GM19397 (cell line): ENCODE data around the gene CDR2L.
"Not testable (repeated sequence)": the region's sequence is repeated elsewhere in the genome, so short reads cannot be mapped to it uniquely, and the experiment has no call there.

ENCODE experiments used
- ATAC-seq: cut with Tn5 transposase; IDR thresholded peaks from one replicate; pipeline ENCODE4 v1.9.1; 2021; ENCODE audit warnings: mild to moderate bottlenecking, moderate library complexity; ENCODE audit not compliant: unreplicated experiment

The CDR2L gene

GRCh38 chr17:75036643-75037268 is 49.3 kb downstream of the CDR2L start:
- ATAC-seq: no peak

DNA sequence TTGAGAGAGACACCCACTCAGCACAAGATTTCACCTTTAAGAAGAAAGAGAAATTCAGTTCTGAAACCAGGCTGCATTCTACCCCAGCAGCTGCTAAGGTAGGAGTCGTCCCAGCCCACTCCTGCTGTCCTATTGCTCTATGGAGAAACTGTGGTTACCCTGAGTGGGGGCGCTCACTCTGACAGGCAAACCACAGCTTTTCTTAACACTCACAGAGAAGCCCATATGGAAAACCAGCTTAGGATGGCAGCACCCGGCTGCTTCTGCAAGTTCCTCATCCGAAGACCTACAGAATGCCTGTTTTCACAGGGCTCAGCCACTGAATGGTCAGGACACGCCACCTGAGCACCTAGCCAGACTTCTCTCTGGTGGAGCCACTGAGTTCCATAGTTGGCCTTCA is 51.8 kb downstream of the CDR2L start:
- ATAC-seq: no peak

DNA sequence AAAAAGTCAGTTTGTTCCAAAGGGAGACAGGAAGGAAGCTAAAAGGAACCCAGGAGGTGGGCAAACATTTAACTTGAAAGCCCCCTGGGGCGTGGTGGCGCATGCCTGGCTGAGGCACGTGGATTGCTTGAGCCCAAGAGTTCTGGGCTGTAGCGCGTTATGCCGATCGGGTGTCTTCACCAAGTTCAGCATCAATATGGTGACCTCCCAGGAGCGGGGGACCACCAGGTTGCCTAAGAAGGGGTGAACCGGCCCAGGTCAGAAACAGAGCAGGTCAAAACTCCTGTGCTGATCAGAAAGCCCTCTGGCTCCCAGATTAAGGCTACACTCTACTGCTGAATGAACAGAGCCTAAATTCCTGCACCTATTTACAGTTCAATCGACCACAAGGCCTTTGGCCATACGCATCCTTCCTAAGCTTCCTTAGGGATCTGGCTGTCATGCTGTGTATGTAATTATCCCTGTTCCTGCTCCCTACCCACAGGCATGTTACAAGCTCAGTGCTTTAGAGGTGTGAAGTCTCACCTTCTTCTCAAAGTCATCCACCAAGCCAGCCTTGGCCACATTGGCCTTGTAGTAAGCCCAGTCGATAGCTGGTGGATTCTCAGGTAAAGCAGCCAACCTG is 54.3 kb downstream of the CDR2L start:
- no peak for ATAC-seq

- not testable (repeated sequence) for ATAC-seq
These were observed 56.4 kb downstream of the CDR2L start for GRCh38 chr17:75043789-75044188.

DNA sequence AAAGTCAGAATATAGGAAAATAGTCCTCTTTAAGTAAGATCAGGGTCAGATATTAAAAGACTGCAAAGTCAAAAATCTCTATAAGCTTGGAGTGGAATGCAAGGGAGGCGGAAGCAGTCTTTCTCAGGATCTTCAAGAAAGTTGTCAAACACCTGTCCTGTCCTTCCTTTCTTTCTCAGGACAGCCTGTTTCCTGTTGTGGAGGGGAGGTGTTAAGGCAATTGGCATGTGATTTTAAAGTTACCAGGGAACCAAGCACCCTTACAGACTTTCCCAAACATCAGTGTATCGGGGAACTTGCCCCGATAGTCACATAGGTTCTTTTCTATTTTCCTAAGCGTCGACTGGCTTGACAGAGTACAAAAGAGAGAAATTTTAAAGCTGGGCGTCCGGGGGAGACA is 57.3 kb downstream of the CDR2L start:
- no peak for ATAC-seq

- not testable (repeated sequence) for ATAC-seq
These were observed 58.5 kb downstream of the CDR2L start for GRCh38 chr17:75045946-75046406.

DNA sequence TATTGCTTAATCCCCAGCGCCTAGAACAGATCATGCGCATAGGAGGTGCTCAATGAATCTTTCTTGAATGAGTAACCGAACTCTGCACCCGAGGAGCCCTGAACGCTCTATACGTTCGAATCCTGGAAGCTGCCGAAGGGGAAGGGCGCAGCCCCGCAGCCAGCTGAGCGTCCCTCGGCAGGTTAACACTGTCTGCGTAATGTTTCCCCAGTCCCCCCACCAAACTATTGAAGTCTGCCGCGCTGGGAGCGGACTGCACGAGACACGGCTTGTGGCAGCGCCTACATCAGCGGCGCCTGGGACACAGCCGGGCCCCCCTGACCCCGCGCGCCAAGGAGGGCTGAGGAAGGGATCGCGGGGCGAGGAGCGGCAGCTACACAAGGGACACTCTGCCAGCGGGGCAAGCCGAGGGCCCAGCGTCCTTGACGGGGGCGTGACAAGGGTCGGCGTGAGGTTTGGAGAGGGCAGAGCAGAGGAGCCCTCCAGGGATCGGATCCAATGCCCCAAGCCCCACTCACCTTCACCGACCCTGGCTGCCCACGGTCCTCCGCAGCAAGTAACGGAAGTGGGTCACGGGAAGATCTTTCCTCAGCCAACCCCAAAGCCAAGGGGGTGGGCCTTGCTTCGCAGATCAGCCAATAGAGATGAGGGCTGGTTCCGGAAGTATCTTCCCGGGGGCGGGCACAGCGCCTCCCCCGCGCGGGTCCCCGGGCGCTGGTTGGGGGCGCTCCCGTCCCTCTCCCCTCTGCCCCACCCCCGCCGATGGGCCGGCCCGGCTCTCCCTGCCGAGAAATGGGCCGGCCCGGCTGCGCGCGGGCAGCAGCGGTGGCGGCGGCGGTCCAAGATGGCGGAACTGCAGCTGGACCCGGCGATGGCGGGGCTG is 59.2 kb downstream of the CDR2L start, which contains the start of the genes ATP5PD and KCTD2:
Gene ATP5PD (minus strand): TSS at position 563 of the 883 bp plus-strand sequence. CDS start 4,319 bp downstream, outside the sequence.
Gene KCTD2 (plus strand): TSS at position 819 of the 883 bp plus-strand sequence. CDS start 26 bp downstream, at position 845.
- peak; percentile 90 for ATAC-seq

DNA sequence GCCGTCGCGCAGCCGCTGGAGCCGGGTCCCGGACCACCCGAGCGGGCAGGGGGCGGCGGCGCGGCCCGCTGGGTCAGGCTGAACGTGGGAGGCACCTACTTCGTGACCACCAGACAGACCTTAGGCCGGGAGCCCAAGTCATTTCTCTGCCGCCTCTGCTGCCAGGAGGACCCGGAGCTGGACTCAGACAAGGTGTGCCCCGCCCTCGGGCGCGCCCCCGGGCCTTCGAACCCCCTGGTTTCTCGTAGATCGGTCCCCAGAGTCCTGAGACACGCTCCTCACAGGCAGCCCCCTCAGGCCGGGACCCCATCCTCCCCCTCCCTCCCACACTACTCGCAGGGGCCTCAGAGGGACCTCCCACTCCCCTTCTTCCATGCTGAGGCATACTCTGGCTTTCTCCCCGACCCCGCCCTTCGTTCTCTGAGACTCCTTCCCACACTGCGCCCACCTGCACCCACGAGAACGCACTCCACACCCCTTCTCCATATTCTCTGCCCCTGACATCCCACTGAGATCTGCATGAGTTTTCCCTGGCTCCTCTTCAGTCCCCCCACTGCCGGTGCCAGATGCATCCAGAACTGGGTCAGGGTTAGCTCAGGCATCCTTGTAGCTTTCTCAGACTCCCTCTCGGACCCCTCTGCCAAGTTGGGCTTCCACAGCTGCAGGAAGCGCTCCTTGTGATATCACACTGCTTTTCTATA is 60.1 kb downstream of the CDR2L start:
- ATAC-seq: peak; percentile 12

- ATAC-seq: no peak
These were observed 60.9 kb downstream of the CDR2L start for GRCh38 chr17:75048249-75048878.

GRCh38 chr17:75049057-75049456 is 61.6 kb downstream of the CDR2L start:
- no peak for ATAC-seq

GRCh38 chr17:75049706-75050105 is 62.3 kb downstream of the CDR2L start:
- no peak for ATAC-seq

DNA sequence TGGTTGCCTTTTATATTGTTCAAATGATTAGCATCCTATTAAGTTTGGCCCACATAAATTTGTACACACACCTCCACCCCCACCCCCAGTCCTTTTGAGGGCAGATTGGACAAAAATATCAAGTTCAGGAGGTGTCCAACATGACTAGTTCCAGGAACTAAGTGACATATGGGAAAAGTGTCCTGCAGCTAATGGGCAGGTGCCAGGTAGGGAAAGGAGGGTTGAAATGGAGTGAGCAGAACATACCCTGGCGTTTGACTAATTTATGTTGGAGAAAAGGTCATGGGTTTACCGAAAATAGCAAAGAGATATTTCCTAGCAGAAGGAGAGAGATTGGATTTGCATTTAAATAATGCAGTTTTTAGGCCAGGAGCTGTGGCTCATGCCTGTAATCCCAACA is 64.5 kb downstream of the CDR2L start:
- ATAC-seq: no peak
